GM21529 (cell line): ENCODE data around the gene RAB30.
A peak's percentile ranks its signal among the peaks of the same experiment; 100 is the strongest.
"Not testable (repeated sequence)": the region's sequence is repeated elsewhere in the genome, so short reads cannot be mapped to it uniquely, and the experiment has no call there.

Experiments used
- ATAC-seq: cut with Tn5 transposase; IDR thresholded peaks from one replicate; pipeline ENCODE4 v1.9.1; 2021; ENCODE audit not compliant: unreplicated experiment

Gene RAB30

GRCh38 chr11:82950502-82950901 is 121.2 kb downstream of the RAB30 start:
- not testable (repeated sequence) for ATAC-seq

DNA sequence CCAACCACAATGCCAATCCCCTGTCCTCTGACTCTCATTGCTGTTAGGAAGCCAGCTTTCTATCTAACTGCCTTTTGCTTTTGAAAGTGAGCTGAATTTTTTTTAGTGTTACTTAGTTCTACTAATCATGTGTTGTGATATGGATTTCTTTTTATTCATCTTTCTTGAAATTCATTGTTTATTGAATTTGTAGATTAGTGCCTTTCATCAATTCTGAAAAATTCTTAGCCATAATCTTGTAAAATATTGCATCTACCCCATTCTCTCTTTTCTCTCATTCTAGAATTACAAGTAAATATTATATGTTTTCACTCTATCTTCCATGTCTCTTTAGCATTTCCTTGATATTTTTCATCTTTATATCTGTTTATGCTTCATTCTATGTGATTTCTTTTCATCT is 122.3 kb downstream of the RAB30 start:
- ATAC-seq: no peak

DNA sequence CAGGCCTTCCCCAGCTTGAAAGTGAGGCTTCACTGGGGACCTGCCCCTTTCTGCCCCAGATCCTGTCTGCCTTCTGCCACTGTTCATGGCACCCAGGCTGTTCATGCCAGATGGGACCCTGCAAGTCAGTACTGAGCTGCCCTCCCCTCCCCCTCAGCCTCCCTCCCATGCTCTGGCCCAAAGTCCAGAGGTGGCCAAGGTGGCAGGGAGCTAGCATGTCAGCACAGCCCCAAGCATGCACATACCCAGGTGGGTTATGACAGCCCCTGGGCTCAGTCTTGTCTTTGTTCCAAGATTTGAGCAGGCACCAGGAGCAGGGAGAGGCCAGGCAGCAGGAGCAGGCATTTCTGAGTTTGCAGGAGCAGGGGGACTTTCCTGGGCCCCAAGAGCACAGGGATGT is 126.0 kb downstream of the RAB30 start:
- ATAC-seq: no peak

- not testable (repeated sequence) for ATAC-seq
Measured at GRCh38 chr11:82945041-82945440, 126.7 kb downstream of the RAB30 start.

DNA sequence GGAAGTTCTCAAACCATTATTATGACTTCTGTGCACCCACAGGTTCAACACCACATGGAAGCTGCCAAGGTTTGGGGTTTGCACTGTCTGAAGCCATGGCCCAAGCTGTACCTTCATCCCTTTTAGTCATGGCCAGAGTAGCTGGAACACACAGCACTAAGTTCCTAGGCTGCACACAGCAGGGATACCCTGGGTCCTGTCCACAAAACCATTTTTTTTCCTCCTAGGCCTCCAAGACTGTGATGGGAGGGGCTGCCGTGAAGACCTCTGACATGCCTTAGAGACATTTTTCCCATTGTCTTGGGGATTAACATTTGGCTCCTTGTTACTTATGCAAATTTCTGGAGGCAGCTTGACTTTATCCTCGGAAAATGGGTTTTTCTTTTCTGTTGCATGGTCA is 127.5 kb downstream of the RAB30 start:
- no peak for ATAC-seq

DNA sequence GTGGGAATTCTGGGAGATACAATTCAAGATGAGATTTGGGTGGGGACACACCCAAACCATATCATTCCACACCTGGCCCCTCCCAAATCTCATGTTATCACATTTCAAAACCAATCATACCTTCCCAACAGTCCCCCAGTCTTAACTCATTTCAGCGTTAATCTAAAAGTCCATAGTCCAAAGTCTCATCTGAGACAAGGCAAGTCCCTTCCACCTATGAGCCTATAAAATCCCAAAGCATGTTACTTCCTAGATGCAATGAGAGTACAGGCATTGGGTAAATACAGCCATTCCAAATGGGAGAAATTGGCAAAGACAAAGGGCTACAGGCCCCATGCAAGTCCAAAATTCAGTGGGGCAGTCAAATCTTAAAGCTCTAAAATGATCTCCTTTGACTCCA is 128.3 kb downstream of the RAB30 start:
- not testable (repeated sequence) for ATAC-seq

- no peak for ATAC-seq
Measured at GRCh38 chr11:82942376-82942775, 129.3 kb downstream of the RAB30 start.

DNA sequence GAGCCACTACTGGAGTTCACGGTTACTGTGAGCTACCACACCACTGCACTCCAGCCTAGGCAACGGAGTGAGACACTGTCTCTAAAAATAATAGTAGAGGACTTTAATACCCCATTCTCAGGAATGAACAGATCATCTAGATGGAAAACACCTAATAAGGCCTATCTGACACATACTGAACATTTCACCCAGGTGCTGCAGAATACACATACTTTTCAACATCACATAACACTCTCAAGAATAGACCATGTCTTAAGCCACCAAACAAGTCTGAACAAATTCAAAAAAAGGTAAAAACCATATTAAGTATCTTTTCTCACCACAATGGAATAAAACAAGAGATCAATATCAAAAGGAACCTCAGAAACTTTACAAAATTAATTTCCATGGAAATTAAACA is 132.2 kb downstream of the RAB30 start:
- no peak for ATAC-seq

GRCh38 chr11:82937554-82937953 is 134.1 kb downstream of the RAB30 start:
- no peak for ATAC-seq

GRCh38 chr11:82936261-82936660 is 135.4 kb downstream of the RAB30 start:
- ATAC-seq: no peak

DNA sequence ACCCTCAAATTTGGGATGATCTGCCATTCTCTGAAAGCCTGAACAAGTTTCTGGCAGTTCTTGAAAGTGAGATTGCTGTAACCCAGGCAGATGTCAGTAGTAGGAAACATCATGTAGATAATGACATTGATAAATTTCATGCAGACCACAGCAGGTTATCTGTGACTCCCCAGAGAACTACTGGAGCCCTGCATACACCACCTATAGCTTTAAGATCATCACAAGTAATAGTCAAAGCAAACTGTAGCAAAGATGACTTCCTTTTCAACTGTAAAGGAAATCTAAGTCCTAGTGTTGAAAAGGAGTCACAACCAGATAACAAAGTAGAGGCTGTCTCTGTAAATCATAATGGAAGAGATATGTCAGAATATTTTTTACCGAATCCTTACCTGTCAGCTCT is 139.1 kb downstream of the RAB30 start:
- no peak for ATAC-seq

DNA sequence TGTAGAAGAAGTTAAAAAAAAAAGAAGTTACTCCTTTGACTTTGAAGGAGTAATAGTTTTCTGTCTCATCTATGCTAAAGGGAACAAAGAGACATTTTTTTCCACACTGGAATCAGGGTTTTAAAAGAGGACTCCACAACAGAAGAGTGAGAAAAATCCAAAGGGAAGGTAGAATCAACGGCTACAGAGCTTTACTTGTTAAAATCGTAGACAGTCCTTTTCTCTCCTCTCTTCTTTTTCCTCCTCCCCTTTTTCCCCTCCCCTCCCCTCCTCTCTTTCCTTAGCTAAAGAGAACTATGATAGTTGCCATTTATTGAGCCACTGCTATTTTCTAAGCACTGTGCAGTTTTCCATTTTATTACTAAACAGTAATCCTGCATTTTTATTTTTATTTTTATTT is 141.0 kb downstream of the RAB30 start:
- ATAC-seq: no peak

DNA sequence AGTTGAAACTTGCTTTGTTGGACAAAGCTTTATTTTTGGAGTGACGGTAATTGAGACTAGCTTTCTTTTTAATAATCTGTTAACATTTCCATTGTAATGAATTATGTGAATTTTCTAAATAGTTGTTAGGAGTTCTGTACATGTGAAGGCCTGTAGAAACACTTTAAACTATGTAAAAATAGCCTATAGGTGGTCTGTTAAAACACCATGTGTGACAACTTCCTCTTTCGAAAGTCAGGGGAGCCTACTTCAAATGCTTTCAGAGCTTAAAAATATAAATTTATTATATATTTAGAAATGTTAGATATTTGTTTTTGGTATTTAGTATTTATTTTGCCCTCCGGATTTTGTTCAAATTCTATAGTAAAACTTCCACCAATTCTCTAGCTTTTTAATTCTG is 141.5 kb downstream of the RAB30 start:
- peak; percentile 50 for ATAC-seq

- no peak for ATAC-seq
Measured at GRCh38 chr11:82929121-82929520, 142.6 kb downstream of the RAB30 start.

DNA sequence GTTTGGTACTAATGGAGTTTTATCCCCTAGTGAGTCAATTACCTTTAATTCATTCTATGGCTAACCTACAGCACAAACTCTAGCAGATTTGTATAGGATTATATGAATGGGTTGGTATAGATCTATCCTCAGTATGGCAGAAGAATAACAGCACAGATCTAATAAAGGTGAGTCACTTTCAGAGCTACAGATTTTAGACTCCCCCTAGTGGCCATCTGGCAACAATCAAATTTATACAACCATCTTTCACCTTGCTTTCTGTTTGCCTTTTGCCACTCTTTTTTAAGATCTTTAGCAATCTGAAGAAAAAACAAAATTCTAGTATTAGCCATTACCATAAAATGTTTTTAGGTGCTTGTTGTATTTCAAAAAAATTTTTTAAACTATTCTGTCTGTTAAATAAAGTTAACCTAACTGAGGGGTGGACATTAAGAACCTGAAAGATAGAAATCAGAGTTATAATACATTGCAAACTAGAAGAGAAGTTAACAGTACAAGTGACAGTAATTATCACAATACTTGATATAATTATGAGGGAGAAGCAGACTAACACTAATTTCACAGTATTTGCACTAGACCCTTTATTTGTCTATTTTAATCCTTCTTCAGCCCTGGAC is 144.3 kb downstream of the RAB30 start:
- peak; percentile 80 for ATAC-seq

DNA sequence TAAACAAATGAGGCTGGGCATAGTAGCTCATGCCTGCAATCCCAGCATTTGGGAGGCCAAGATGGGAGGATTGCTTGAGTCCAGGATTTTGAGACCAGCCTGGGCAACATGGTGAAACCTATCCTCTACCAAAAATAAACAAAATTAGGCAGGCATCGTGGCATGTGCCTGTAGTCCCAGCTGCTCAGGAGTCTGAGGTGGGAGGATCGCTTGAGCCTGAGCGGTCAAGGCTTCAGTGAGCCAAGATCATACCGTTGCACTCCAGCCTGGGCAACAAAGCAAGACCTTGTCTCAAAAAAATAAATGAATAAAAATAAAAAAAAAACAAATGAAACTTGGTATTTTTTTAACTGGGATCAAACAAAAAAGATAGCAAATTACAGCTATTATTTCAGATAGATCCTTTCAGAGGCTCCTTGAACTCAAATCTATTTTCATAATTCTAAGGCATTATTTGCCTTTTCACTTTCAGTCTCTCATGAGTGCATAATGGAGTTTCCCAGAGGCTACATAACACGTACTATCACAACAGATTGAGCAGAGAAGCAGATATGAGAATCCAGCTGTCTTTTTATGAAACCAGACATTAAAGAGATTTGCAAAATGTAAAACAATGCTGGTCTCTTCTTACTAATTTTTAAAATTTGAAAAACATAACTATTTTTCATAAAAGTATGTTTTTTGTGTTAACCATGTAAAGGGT is 147.0 kb downstream of the RAB30 start:
- no peak for ATAC-seq
